Subcutaneous abdominal adipose tissue (tissue), 5 donors: ENCODE measurements around the gene PDCD10.

Source experiments
- H3K27ac ChIP-seq: one replicate; pipeline ENCODE4 v1.7.0; 2013; ENCODE audit warnings: low read depth, mild to moderate bottlenecking, inconsistent platforms, low read length, moderate library complexity
- H3K27me3 ChIP-seq, 5 donors: one replicate each; pipeline ENCODE4 v1.7.0; 2013; ENCODE audit warnings: low read length in 5 of 5, inconsistent platforms in 1 of 5; ENCODE audit not compliant: control insufficient read depth in 5 of 5, insufficient read depth in 4 of 5
- H3K36me3 ChIP-seq, 5 donors: one replicate each; pipeline ENCODE4 v1.7.0; 2013; ENCODE audit warnings: low read length in 5 of 5; ENCODE audit not compliant: control insufficient read depth in 5 of 5, insufficient read depth in 5 of 5
- H3K4me1 ChIP-seq, 5 donors: one replicate each; pipeline ENCODE4 v1.7.0; 2013; ENCODE audit warnings: low read length in 5 of 5, mild to moderate bottlenecking in 3 of 5, moderate library complexity in 1 of 5; ENCODE audit not compliant: control insufficient read depth in 5 of 5, insufficient read depth in 5 of 5
- H3K4me3 ChIP-seq, 5 donors: one replicate each; pipeline ENCODE4 v1.7.0; 2013; ENCODE audit warnings: low read length in 5 of 5, low read depth in 1 of 5
- H3K9ac ChIP-seq, 5 donors: one replicate each; pipeline ENCODE4 v1.7.0; 2013; ENCODE audit warnings: low read length in 5 of 5, mild to moderate bottlenecking in 4 of 5, moderate library complexity in 3 of 5
- H3K9me3 ChIP-seq, 5 donors: one replicate each; pipeline ENCODE4 v1.7.0; 2013; ENCODE audit warnings: low read length in 5 of 5; ENCODE audit not compliant: control insufficient read depth in 5 of 5
- donor health status: healthy.
- donor health status: healthy.
- donor health status: healthy.
- donor health status: healthy.
- donor health status: healthy.

The PDCD10 gene

DNA sequence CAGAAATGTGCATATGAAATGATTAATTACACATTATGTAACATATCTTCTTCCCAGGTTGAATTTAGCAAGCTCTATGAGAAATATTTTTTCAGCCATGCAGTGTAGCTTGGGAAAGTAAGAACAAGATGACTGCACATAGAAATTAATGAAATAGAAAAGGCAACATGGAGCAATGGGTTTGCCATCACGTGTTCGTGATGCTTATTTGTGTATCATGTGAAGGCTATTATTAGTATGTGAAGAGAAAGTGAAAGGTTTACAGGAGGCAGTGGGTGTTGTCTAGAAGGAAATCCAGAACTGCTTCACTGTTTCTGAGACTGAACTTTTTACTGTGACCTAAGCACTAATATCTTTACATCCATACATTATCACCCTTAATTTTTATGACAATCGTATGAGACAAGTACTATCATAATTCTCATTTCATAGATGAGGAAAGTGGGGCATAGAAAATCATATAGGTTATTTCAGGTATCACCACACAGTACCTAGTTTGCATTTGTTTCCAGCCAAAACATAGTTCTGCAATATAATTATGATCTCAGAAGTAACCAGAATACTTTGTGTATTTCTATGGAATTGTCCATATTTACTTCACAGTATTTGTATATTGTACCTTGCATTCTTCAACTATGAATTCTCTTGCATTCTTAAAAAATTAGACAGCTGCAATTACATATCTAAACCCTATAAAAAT is 15.7 kb upstream of the PDCD10 start:
- no peaks in the 10 kb centered on the region for H3K36me3 ChIP-seq
- peak overlapping the region in 3 of 5 donors; percentile 12 to 32 (median 15) for H3K4me3 ChIP-seq
- peaks cover 0 to 2% (median 0%) of the 10 kb centered on the region in 5 donors for H3K4me1 ChIP-seq
- no peak overlapping the region for H3K9ac ChIP-seq
- H3K27me3 ChIP-seq: no peaks in the 10 kb centered on the region
- no peaks in the 10 kb centered on the region for H3K9me3 ChIP-seq
- H3K27ac ChIP-seq: no peak overlapping the region

GRCh38 chr3:167749728-167750127 is 15.0 kb upstream of the PDCD10 start:
- Histone ChIP-seq H3K4me1 (peaks cover 0 to 2% (median 0%) of the 10 kb centered on the region in 5 donors), H3K9me3 (no peaks in the 10 kb centered on the region), H3K9ac (no peak overlapping the region), H3K27ac (no peak overlapping the region), H3K36me3 (no peaks in the 10 kb centered on the region), H3K4me3 (no peak overlapping the region), H3K27me3 (no peaks in the 10 kb centered on the region)

DNA sequence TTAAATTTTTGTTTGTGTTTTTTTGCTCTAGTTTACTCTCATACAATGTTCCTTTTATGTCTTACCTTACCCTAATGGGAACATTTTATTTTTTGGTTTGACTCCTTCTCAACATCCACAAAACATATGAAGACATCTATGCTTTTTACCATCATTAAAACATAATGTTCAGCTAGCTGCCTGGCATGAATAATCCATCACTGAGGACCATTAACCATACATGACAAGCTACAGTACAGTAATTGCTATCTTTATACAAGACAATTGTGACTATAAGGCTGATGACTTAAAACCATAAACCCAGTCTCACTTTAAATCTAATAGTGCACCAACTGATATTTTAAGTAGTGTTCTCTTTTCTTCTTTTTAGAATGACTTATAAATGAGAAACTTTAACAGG is 14.5 kb upstream of the PDCD10 start:
- Histone ChIP-seq H3K27ac (no peak overlapping the region), H3K27me3 (no peaks in the 10 kb centered on the region), H3K4me1 (peaks cover 0 to 2% (median 0%) of the 10 kb centered on the region in 5 donors), H3K9ac (no peak overlapping the region), H3K4me3 (no peak overlapping the region), H3K36me3 (no peaks in the 10 kb centered on the region), H3K9me3 (no peaks in the 10 kb centered on the region)

DNA sequence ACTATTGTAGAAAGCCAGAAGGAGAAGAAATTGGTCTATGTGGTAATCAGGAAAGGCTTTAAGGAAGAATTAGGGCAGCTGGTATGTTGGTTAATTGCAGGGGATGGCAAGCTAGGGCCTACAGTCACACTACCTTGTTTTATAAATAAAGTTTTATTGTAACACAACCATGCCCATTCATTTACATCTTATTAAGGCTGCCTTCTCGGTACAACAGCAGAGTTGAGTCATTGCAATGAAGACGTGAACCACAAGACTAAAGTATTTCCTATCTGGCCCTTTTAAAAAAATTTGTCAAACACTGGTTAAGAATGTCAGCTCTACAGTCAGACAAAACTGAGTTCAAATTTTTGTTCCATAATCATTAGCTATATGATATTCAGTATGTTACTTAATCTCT is 9.1 kb upstream of the PDCD10 start:
- Histone ChIP-seq H3K36me3 (no peaks in the 10 kb centered on the region), H3K4me3 (no peak overlapping the region), H3K27ac (no peak overlapping the region), H3K9ac (no peak overlapping the region), H3K4me1 (no peaks in the 10 kb centered on the region), H3K27me3 (no peaks in the 10 kb centered on the region), H3K9me3 (peaks cover 0 to 3% (median 0%) of the 10 kb centered on the region in 5 donors)

- H3K4me3 ChIP-seq: no peak overlapping the region
- no peaks in the 10 kb centered on the region for H3K27me3 ChIP-seq
- no peaks in the 10 kb centered on the region for H3K36me3 ChIP-seq
- H3K9ac ChIP-seq: no peak overlapping the region
- H3K4me1 ChIP-seq: no peaks in the 10 kb centered on the region
- H3K27ac ChIP-seq: no peak overlapping the region
- H3K9me3 ChIP-seq: peaks cover 0 to 3% (median 0%) of the 10 kb centered on the region in 5 donors
These were observed 7.6 kb upstream of the PDCD10 start for GRCh38 chr3:167742338-167742737.

DNA sequence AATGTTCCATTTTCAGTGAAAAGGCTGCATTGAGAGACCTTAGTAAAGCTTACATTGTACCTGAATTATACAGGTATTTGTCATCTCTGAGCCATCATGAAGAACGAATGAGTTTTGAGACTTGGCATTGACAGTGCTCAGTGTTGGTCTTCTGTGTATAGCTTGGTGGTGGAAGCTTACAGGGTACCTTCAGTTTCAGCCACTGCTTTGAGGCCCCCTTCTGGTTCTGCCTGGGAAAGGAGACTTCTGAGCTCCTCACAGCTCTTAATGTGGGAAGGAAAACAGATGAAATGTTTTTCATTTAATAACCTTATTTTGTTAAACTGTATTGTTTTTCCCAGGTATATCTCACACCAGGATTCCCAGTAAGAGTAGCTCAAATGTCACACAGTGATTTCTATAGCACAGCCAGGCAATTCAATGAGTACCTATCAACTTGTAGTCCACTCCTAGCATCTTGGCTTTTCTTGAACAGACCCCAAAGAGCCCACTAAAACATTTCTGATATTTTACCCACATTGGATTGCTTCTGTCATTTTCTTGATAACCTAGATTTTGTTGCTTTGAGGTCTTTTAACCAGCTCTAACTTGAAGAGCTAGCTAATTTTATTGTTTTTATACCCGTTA is 6.4 kb upstream of the PDCD10 start:
- no peak overlapping the region for H3K4me3 ChIP-seq
- no peak overlapping the region for H3K9ac ChIP-seq
- peaks cover 0 to 3% (median 0%) of the 10 kb centered on the region in 5 donors for H3K9me3 ChIP-seq
- no peaks in the 10 kb centered on the region for H3K27me3 ChIP-seq
- H3K36me3 ChIP-seq: no peaks in the 10 kb centered on the region
- no peak overlapping the region for H3K27ac ChIP-seq
- peaks cover 0 to 6% (median 6%) of the 10 kb centered on the region in 5 donors for H3K4me1 ChIP-seq

DNA sequence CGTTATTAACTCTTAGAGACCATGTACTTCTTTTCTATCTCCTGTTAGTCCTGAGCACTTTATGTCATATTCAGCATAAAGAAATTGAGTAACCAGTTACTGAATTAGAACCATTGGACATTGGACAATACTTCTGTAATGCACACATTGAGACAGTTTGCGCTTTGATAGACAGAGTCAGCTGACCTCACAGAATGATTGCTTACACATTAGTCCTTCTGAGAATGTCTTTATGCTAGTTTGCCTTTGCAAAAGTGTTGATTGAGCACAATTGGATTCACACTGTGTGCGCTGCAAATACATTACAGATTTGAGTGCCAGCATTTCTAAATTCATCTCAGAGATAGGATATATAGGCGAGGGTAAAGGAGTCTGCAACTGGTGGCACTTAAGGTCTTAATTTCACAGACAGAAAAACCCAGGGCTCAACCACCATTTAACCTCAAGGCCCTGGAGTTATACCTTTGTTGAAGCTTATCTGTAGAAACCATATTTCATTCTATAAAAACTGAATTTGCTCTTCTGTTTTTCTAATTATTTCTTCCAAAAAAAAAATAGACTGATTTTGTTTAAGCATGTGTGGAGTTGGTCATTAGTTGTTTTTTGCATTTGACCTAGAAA is 4.6 kb upstream of the PDCD10 start:
- Histone ChIP-seq H3K27ac (no peak overlapping the region), H3K27me3 (no peaks in the 10 kb centered on the region), H3K4me1 (peaks cover 0 to 21% (median 16%) of the 10 kb centered on the region in 5 donors), H3K9ac (no peak overlapping the region), H3K36me3 (no peaks in the 10 kb centered on the region), H3K4me3 (no peak overlapping the region), H3K9me3 (peaks cover 0 to 3% (median 0%) of the 10 kb centered on the region in 5 donors)

GRCh38 chr3:167738037-167738436 is 3.3 kb upstream of the PDCD10 start:
- Histone ChIP-seq H3K27ac (no peak overlapping the region), H3K36me3 (no peaks in the 10 kb centered on the region), H3K4me1 (peaks cover 0 to 34% (median 27%) of the 10 kb centered on the region in 5 donors), H3K9ac (no peak overlapping the region), H3K4me3 (no peak overlapping the region), H3K9me3 (no peaks in the 10 kb centered on the region), H3K27me3 (no peaks in the 10 kb centered on the region)

- Histone ChIP-seq H3K4me1 (peaks cover 0 to 37% (median 31%) of the 10 kb centered on the region in 5 donors), H3K4me3 (peak overlapping the region in 1 of 5 donors; percentile 99), H3K27ac (no peak overlapping the region), H3K27me3 (no peaks in the 10 kb centered on the region), H3K9me3 (no peaks in the 10 kb centered on the region), H3K9ac (no peak overlapping the region), H3K36me3 (no peaks in the 10 kb centered on the region)
These were observed 2.3 kb upstream of the PDCD10 start for GRCh38 chr3:167736997-167737396.

DNA sequence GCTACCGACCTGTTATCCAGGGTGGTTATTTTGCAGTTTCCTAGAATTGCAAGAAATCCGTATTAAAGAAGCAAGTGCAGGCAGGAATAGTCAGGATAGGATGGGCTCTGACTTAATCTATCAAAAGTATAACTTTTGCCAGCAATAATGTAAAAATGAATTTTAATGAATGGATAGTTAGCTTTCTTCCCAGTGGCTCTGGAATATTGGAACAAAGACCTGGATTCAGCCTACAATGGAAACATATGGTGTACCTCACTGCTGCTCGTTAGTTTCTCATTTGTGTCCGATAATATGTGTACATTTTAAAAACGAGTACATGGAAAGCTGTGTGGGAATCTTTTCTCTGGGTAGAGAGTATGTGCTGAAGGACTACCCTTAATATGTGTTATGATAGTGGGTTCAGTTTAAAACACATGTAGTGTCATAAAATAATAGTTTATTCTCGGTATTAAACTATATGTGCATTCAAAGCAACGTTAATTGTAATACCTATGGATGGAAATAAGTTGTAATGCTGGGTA is 1.6 kb upstream of the PDCD10 start:
- Histone ChIP-seq H3K4me1 (peaks cover 0 to 37% (median 31%) of the 10 kb centered on the region in 5 donors), H3K9me3 (no peaks in the 10 kb centered on the region), H3K4me3 (peak overlapping the region; percentile 84 to 99 (median 97)), H3K9ac (peak overlapping the region in 3 of 5 donors; percentile 92 to 98 (median 97)), H3K27me3 (no peaks in the 10 kb centered on the region), H3K27ac (no peak overlapping the region), H3K36me3 (no peaks in the 10 kb centered on the region)
